ENCODE results near the gene ADAMTS16. TPM values are rescaled to one million over a fixed set of nuclear protein-coding genes. Genes with fewer than 3 reads are reported as not detected.

ADAMTS16 gene
- total RNA-seq, 1 experiment from 2014 or later: 0.28 TPM

DNA sequence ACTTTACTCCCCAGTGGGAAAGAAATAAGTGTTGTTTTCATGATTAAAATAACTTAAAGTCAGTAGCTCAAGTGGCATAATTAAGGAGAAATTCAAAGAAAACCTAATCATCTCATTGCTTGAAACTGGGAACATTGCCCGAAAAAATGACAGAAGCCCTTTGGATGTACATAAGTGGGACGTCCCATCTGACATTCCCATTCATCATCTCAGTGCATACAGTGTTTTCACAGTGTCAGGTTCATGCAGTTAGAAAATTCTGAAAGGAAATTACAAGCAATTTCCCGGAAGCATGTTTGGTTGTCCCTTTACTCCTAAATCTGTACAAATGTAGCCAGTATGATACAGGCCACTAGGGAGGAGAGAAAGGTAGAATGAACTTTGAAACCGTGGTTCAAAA lies 95.6 kb downstream of the ADAMTS16 start:
- Histone ChIP-seq H3K27me3 (replicated peaks; ENCODE audit: insufficient read depth, low read depth, low read length, poor library complexity) (no peaks in the 10 kb centered on the region), H3K36me3 (ENCODE audit: insufficient read depth, low read length, poor library complexity, severe bottlenecking) (no peaks in the 10 kb centered on the region), H3K4me3 (ENCODE audit: low read depth, low read length, poor library complexity, severe bottlenecking) (no peak overlapping the region), H3K27ac (ENCODE audit: low read depth, low read length, poor library complexity, severe bottlenecking) (no peak overlapping the region), H3K9me3 (ENCODE audit: low read depth, low read length, poor library complexity, severe bottlenecking) (no peaks in the 10 kb centered on the region), H3K4me1 (ENCODE audit: insufficient read depth, low read length, poor library complexity, severe bottlenecking) (peaks cover 14% of the 10 kb centered on the region)
- peak; percentile 6 for DNase-seq (ENCODE audit: low spot score)
- intact Hi-C loops (cut with micrococcal nuclease; ENCODE audit: unreplicated experiment): no loop called here
- TF ChIP-seq, protein P1, sequence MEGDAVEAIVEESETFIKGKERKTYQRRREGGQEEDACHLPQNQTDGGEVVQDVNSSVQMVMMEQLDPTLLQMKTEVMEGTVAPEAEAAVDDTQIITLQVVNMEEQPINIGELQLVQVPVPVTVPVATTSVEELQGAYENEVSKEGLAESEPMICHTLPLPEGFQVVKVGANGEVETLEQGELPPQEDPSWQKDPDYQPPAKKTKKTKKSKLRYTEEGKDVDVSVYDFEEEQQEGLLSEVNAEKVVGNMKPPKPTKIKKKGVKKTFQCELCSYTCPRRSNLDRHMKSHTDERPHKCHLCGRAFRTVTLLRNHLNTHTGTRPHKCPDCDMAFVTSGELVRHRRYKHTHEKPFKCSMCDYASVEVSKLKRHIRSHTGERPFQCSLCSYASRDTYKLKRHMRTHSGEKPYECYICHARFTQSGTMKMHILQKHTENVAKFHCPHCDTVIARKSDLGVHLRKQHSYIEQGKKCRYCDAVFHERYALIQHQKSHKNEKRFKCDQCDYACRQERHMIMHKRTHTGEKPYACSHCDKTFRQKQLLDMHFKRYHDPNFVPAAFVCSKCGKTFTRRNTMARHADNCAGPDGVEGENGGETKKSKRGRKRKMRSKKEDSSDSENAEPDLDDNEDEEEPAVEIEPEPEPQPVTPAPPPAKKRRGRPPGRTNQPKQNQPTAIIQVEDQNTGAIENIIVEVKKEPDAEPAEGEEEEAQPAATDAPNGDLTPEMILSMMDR (conservative IDR thresholded peaks at IDR 0.05; ENCODE audit: low read depth, low read length): no peak
- no peak for TF ChIP-seq EZH2 (IDR thresholded peaks at IDR 0.05; ENCODE audit: borderline replicate concordance, low read depth, low read length, poor library complexity, severe bottlenecking)
- POLR2A ChIA-PET (ENCODE audit: low non-redundant PET): interaction anchor here (0.6 kb wide), 1 partner anchor 261 kb away, joined by 3 read pairs; no protein-coding TSS in a partner anchor
- no TSS peak for BruUV-seq (replicated peaks)
- CTCF ChIA-PET: no interaction called here

DNA sequence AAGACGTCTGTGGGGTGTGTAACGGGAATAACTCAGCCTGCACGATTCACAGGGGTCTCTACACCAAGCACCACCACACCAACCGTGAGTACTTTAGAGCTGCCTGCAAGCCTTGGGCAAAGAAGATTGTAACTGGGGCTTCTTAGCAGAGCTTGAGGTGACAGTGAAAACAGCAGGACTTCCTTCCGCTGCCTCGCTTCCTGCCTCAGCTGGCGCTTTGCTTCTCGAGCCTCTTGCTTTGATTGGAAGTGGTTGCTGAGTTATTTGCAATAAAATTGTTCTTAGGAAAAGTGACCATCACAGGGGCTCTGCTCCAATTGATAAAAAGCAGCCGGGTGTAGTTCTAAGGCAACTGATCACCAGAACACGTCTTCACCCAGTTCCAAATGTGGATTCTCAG lies 99.1 kb downstream of the ADAMTS16 start:
- H3K27ac ChIP-seq (ENCODE audit: low read depth, low read length, poor library complexity, severe bottlenecking): peak overlapping the region; percentile 39
- no TSS peak for BruUV-seq (replicated peaks)
- no peak overlapping the region for H3K4me3 ChIP-seq (ENCODE audit: low read depth, low read length, poor library complexity, severe bottlenecking)
- no peaks in the 10 kb centered on the region for H3K36me3 ChIP-seq (ENCODE audit: insufficient read depth, low read length, poor library complexity, severe bottlenecking)
- intact Hi-C loops (cut with micrococcal nuclease; ENCODE audit: unreplicated experiment): loop anchor here (2.0 kb wide), 1 partner anchor 46 kb away; no protein-coding TSS in a partner anchor
- ChIA-PET POLR2A (ENCODE audit: low non-redundant PET) (no interaction called here), CTCF (no interaction called here)
- DNase-seq (ENCODE audit: low spot score): peak; percentile 82
- H3K27me3 ChIP-seq (replicated peaks; ENCODE audit: insufficient read depth, low read depth, low read length, poor library complexity): no peaks in the 10 kb centered on the region
- H3K4me1 ChIP-seq (ENCODE audit: insufficient read depth, low read length, poor library complexity, severe bottlenecking): peaks cover 14% of the 10 kb centered on the region
- no peak for TF ChIP-seq EZH2 (IDR thresholded peaks at IDR 0.05; ENCODE audit: borderline replicate concordance, low read depth, low read length, poor library complexity, severe bottlenecking)
- TF ChIP-seq, protein P1 (conservative IDR thresholded peaks at IDR 0.05; ENCODE audit: low read depth, low read length): no peak
- H3K9me3 ChIP-seq (ENCODE audit: low read depth, low read length, poor library complexity, severe bottlenecking): no peaks in the 10 kb centered on the region

DNA sequence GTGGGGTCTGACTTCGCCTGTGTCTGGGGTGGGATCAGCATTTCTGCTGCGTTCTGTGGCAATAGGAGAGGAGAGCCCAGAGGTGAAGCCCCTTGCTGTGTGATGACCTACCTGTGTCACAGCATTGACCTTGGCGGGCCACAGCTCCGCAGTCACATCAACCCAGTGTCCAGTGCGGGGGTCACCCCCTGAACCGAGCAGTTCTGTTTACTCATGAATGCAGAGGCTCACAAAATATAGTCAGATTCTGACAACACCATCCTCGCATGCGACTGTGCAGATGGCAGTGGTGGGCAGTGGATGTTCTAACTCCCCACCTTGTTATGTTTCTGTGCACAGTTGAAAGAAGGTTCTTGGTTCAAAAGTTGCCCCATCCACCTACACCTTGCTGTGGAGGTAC lies 100.1 kb downstream of the ADAMTS16 start:
- CTCF ChIA-PET: no interaction called here
- H3K4me3 ChIP-seq (ENCODE audit: low read depth, low read length, poor library complexity, severe bottlenecking): no peak overlapping the region

More for the DNA sequence above, 100.1 kb downstream of the ADAMTS16 start:
- H3K27ac ChIP-seq (ENCODE audit: low read depth, low read length, poor library complexity, severe bottlenecking): no peak overlapping the region
- TF ChIP-seq EZH2 (IDR thresholded peaks at IDR 0.05; ENCODE audit: borderline replicate concordance, low read depth, low read length, poor library complexity, severe bottlenecking): no peak
- TF ChIP-seq, protein P1 (conservative IDR thresholded peaks at IDR 0.05; ENCODE audit: low read depth, low read length): no peak
- H3K9me3 ChIP-seq (ENCODE audit: low read depth, low read length, poor library complexity, severe bottlenecking): no peaks in the 10 kb centered on the region
- no peaks in the 10 kb centered on the region for H3K36me3 ChIP-seq (ENCODE audit: insufficient read depth, low read length, poor library complexity, severe bottlenecking)
- no peak for DNase-seq (ENCODE audit: low spot score)
- intact Hi-C loops (cut with micrococcal nuclease; ENCODE audit: unreplicated experiment): no loop called here
- POLR2A ChIA-PET (ENCODE audit: low non-redundant PET): no interaction called here
- no TSS peak for BruUV-seq (replicated peaks)
- H3K4me1 ChIP-seq (ENCODE audit: insufficient read depth, low read length, poor library complexity, severe bottlenecking): peaks cover 14% of the 10 kb centered on the region
- H3K27me3 ChIP-seq (replicated peaks; ENCODE audit: insufficient read depth, low read depth, low read length, poor library complexity): peaks cover 3% of the 10 kb centered on the region
